GM12801 (cell line): ENCODE data around the gene KCNE2.

Experiments
- TF ChIP-seq, protein P1 (sequence below): IDR thresholded peaks from one replicate; pipeline ENCODE4 v1.5.1; 2011; ENCODE audit warnings: control low read depth; ENCODE audit not compliant: insufficient read length; ENCODE audit errors: extremely low read depth

Gene KCNE2

DNA sequence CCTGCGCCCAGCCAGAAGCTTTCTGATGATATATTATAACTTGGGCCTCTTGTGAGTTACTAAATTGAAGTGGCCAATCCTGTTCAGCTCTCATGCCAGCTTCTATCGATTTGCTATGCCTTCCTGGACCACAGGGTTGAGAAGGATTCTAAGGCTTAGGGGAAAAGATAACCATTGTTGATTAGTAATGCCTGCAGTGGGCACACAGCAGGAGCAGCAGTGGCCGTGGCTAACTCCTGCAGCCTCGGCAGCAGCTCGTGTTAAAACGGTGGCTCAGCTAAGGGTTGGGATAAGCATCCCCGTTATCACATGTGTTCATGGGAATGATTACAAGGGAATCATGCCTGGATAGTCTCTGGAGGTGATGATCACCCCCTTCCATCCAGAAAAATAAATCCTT is 20.5 kb upstream of the KCNE2 start:
- TF ChIP-seq, protein P1, sequence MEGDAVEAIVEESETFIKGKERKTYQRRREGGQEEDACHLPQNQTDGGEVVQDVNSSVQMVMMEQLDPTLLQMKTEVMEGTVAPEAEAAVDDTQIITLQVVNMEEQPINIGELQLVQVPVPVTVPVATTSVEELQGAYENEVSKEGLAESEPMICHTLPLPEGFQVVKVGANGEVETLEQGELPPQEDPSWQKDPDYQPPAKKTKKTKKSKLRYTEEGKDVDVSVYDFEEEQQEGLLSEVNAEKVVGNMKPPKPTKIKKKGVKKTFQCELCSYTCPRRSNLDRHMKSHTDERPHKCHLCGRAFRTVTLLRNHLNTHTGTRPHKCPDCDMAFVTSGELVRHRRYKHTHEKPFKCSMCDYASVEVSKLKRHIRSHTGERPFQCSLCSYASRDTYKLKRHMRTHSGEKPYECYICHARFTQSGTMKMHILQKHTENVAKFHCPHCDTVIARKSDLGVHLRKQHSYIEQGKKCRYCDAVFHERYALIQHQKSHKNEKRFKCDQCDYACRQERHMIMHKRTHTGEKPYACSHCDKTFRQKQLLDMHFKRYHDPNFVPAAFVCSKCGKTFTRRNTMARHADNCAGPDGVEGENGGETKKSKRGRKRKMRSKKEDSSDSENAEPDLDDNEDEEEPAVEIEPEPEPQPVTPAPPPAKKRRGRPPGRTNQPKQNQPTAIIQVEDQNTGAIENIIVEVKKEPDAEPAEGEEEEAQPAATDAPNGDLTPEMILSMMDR: no peak

DNA sequence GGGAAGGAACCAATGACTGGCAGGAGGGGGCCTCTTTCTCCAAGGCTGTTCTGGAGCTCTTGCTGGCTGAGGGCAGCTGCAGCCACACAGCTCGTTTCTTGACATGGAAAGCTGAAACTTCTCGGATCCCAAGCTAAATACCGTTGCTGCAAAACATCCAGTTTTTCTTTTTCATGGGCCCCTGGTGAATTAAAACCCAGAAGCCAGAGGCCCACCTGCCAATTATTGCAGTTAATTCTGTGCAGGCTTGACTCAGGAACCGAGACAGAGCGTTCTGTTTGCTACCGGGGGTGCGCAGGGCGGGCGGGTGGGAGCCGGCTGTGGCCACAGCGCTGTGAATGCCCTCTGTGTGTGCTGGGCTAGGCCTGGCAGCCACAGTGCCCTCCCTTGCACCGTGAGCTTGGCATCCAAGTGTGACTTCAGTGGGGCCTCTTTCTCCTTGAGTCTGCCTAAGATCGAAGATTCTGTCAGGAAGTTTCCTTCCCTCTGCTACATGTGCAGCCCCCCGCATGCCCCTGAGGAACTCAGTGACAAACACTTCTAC is 19.9 kb upstream of the KCNE2 start:
- TF ChIP-seq, protein P1: no peak

DNA sequence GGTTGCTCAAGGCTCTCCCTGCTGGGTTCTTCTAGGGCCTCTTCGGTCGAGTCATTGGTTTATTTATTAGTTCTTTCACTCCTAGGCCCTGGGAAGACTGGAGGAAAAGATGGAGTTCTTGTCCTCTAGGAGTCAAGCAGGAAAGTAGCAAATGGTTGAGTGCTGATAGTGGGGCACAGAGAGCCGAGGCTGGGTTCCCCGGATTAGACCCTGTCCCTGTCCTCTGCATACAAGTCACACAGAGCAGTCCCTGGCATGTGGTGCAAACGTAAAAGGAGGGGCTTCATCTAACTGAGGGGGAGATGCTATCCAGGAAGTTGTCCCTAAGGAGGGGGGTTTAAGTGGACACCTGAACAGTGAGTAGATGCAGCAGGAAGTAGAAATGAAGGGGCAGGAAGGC is 19.2 kb upstream of the KCNE2 start:
- TF ChIP-seq, protein P1: no peak

DNA sequence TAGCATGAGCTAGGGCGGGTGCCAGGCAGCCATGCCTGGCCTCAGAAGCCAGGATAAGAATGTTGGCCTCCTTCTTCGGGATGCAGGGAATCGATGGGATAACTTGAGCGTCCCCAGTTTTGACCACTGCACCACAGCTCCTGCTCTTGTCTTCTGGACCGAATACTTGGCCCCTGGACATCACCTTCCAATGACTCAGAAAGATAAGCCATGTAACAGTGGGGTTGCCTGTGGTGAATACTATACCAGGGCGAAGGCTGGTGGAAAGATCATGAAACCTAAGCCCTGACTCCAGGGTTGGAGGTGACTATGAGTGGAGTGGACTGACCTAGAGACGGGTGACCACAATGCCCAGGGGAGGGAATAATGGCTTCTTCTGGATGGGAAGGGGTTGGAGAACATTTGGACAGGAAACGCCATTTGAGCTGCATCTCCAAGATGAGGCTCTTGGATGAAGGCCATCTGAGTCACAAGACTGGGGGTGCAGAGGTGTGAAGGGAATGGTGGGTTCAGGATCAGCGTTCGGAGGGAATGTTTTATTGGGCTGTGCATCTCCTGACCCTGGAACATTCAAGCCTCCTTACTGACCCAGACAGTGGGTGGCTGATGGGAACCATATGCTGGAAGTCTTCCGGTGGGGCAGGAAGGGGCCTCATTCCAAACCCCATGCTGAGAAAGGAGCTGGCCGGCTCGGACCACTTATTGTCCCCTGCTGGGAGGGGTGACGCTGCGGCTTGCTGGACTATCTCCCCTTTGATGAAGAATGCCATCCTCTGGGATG is 18.5 kb upstream of the KCNE2 start:
- TF ChIP-seq, protein P1: no peak

DNA sequence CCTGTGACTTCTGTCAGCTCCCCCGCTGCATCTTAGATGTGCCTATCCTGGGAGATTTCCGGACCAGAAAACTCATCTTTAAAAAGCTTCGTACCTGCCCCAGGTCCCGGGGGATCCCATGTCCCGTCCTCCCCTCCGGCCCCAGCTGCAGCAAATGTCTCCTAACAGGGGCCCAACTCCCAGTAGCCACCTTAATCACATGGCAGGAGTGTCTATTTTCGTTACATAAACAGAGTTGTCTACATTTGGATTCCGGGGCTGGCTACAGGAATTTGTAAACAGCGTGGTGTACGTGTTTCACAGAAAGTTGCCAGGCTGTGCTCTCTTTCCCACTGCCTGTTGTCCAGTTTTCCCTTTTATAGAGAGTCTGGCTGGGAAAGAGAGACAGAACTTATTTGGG is 17.9 kb upstream of the KCNE2 start:
- TF ChIP-seq, protein P1: no peak

DNA sequence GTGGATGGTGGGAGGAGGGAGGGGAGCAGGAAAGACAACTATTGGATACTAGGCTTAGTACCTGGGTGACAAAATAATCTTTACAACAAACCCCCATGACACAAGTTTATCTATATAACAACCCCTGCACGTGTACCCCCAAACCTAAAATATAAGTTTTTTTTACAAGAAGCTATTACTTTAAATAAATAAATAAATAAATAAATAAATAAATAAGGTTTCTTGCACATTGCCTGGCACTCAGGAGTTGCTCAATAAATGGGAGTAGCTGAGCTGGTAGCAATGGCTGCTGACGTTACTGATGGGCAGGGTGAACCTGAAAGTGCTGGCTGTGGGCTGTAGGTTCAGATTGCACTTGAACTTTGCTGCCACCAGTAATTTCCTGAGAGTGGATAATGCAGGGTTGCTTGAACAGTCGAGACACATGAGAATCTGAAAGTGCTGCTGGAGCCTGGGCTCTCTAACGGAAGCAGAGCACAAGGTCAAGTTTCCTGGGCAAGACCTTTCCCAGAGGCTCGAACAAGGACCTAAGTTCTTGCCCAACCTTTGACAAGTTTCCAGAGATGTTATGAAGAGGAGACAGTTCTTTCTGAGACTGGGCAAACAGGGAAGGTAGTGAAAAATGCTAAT is 14.8 kb upstream of the KCNE2 start:
- TF ChIP-seq, protein P1: no peak

DNA sequence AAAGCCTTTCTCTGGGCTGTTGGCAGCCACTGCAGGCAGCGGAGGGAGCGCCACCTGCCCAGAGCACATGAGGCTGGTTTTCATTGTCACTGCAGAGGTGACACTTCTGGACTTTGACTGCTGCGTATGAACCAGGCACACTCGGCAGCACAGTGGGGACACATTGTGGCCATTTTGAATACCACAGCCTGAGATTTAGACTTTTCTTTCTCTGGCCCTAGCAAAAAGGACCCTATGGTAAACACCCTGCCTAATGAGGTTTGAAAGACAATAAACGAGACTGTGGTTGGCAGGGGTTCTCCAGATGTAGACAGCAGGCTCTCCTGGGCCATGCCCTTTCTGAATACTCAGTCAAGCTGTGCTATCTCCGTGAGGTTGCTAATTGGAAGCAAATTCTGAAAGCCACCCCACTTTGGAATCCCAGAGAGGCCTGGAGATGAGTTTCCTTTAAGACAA is 12.0 kb upstream of the KCNE2 start:
- TF ChIP-seq, protein P1: no peak
